BJ (cell line): ENCODE data around the gene OGDHL. TPM values are rescaled to one million over a fixed set of nuclear protein-coding genes. Genes with fewer than 3 reads are reported as not detected.

ENCODE experiments used
- CTCF ChIA-PET: fragments of 350-600 bp; formaldehyde crosslinking; extraction: SDS; loops from one replicate; lab custom pipeline; 2021; ENCODE audit warnings: antibody characterized with exemption, inconsistent platforms; lab: Yijun Ruan, JAX
- POLR2A ChIA-PET: fragments of 300-600 bp; sonication (Branson Sonifier 250); formaldehyde crosslinking; extraction: SDS; loops from one replicate; lab custom pipeline; 2021; ENCODE audit warnings: antibody characterized with exemption; lab: Charles Lee
- DNase-seq: peaks from one replicate; pipeline ENCODE4 v3.0.0-alpha.2; 2011; ENCODE audit warnings: low read depth
- H3K27me3 ChIP-seq: 2 replicates; pipeline ENCODE4 v1.6.0; 2011; ENCODE audit warnings: low read length; ENCODE audit not compliant: control insufficient read depth, insufficient read depth
- H3K36me3 ChIP-seq: 2 replicates; pipeline ENCODE4 v1.5.1; 2011; ENCODE audit warnings: low read length; ENCODE audit not compliant: control insufficient read depth, insufficient read depth
- H3K4me3 ChIP-seq: 2 replicates; pipeline ENCODE4 v1.5.1; 2011; ENCODE audit warnings: low read depth, mild to moderate bottlenecking, control low read depth, low read length
- CTCF ChIP-seq: IDR thresholded peaks from 2 replicates; pipeline ENCODE4 v1.5.1; 2011; ENCODE audit warnings: low read depth, mild to moderate bottlenecking, control low read depth, inconsistent platforms, low read length, moderate library complexity; ENCODE audit not compliant: insufficient read depth
- polyA plus RNA-seq: library from polyadenylated mRNA; depleted of rRNA; stranded (reverse); fragments of >200 nt; gene quantifications from 2 replicates; pipeline ENCODE4 v1.2.3, GENCODE V29; 2011

OGDHL gene
- polyA plus RNA-seq, 1 experiment, result 0.16 TPM

DNA sequence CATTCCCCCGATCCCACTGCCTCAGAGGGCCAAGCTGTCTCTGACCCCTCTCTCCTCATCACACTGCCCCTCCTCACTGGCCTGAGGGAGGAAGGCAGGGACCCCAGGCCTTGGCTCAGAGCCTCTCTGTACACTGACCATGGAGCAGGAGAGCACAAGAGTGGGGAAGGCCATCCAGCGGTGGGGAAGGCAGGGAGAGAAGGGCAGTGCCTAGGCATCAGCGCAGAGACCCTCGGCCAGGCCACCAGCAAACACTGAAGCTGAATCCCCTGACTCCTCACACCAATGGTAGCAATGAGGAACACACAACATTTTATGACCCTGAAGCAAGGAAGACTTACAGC, 14.8 kb downstream of the OGDHL start:
- TF ChIP-seq CTCF, result no peak
- DNase-seq, result no peak
- no peaks in the 10 kb centered on the region for H3K36me3 ChIP-seq
- CTCF ChIA-PET, result no interaction called here
- H3K4me3 ChIP-seq, result no peak overlapping the region
- H3K27me3 ChIP-seq, result peaks cover 2% of the 10 kb centered on the region; the same call in 1 of the 2 replicates
- POLR2A ChIA-PET, result no interaction called here

GRCh38 chr10:49746626-49747302, 15.4 kb downstream of the OGDHL start:
- peaks cover 2% of the 10 kb centered on the region; the same call in 1 of the 2 replicates for H3K27me3 ChIP-seq
- TF ChIP-seq CTCF, result no peak
- CTCF ChIA-PET, result no interaction called here
- H3K36me3 ChIP-seq, result no peaks in the 10 kb centered on the region
- POLR2A ChIA-PET, result no interaction called here
- H3K4me3 ChIP-seq, result no peak overlapping the region
- DNase-seq, result no peak

DNA sequence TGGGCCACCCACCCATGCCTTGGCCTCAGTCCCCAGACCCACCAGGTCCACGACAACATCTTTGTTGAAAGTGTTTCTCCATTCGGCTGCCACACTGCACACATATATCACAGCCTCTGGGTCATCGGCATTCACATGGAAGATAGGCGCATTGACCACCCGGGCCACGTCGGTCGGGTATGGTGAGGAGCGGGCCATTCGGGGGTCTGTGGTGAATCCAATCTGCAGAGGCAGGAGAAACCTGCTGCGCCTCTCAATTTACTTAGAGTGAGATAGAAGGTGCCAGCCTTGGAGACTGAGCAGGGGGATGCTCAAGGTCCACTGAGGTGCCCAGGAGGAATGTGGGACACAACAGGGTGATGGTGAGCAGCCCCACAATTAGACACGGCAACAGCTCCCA, 16.4 kb downstream of the OGDHL start:
- Histone ChIP-seq H3K4me3 (no peak overlapping the region), H3K27me3 (peaks cover 2% of the 10 kb centered on the region; the same call in 1 of the 2 replicates), H3K36me3 (no peaks in the 10 kb centered on the region)
- no peak for TF ChIP-seq CTCF
- ChIA-PET POLR2A (no interaction called here), CTCF (no interaction called here)
- no peak for DNase-seq

DNA sequence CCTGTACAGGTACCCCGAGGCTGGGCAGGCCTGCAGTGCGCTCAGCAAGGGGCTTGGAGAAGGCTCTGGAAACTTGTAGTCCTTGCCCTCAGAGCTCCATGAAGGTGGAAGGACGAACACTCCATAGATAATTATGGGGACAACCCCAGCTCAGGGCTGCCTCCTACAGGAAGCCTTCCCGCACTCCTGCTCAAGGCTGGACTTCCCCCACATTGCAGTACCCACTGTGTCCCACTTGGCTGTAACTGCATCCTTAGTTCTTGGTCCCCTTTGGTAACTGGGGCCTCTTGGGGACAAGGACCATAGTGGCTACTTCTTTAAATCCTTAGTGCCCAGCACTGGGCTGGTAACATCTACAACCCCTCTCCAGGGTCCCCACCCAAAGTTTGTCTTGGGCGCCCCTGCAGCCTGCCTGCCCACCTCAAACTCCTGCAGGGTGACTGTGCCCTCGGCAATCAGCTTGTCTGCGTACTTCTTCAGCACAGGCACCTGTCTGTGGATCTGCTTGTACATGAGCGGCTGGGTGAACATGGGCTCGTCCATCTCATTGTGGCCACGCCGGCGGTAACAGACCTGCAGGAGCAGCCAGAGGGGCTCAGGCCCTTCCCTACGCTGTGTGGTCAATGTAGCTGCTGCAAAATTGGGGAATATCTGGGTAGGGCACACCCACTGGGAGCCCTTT, 17.1 kb downstream of the OGDHL start:
- ChIA-PET POLR2A (no interaction called here), CTCF (no interaction called here)
- DNase-seq, result no peak
- H3K27me3 ChIP-seq, result peaks cover 2% of the 10 kb centered on the region; the same call in 1 of the 2 replicates
- no peak overlapping the region for H3K4me3 ChIP-seq
- no peaks in the 10 kb centered on the region for H3K36me3 ChIP-seq
- no peak for TF ChIP-seq CTCF

- no peak for TF ChIP-seq CTCF
- POLR2A ChIA-PET, result no interaction called here
- Histone ChIP-seq H3K36me3 (no peaks in the 10 kb centered on the region), H3K27me3 (peaks cover 2% of the 10 kb centered on the region; the same call in 1 of the 2 replicates), H3K4me3 (no peak overlapping the region)
- DNase-seq, result no peak
- CTCF ChIA-PET, result no interaction called here
Measured at GRCh38 chr10:49744091-49744685, 17.9 kb downstream of the OGDHL start.
